Endothelial cell of umbilical vein (primary cell): ENCODE measurements around the gene FUZ.

Experiments
- FOS ChIP-seq: IDR thresholded peaks from 2 replicates; pipeline ENCODE4 v1.6.1; 2011; ENCODE audit warnings: mild to moderate bottlenecking, low read length, moderate library complexity, borderline replicate concordance; ENCODE audit not compliant: insufficient read depth
- TF ChIP-seq, protein P1 (sequence below), 2 donors: IDR thresholded peaks; 1 replicate in 1 of 2; 2 replicates in 1 of 2; pipeline ENCODE4 v1.5.1; 2011; ENCODE audit warnings: low read length in 2 of 2, mild to moderate bottlenecking in 2 of 2, moderate library complexity in 2 of 2, control low read depth in 1 of 2, inconsistent platforms in 1 of 2, low read depth in 1 of 2; ENCODE audit not compliant: insufficient read depth in 1 of 2; ENCODE audit errors: extremely low read depth in 1 of 2

GRCh38 chr19:49858088-49858985 is 45.2 kb upstream of the FUZ start:
- TF ChIP-seq, protein P1, sequence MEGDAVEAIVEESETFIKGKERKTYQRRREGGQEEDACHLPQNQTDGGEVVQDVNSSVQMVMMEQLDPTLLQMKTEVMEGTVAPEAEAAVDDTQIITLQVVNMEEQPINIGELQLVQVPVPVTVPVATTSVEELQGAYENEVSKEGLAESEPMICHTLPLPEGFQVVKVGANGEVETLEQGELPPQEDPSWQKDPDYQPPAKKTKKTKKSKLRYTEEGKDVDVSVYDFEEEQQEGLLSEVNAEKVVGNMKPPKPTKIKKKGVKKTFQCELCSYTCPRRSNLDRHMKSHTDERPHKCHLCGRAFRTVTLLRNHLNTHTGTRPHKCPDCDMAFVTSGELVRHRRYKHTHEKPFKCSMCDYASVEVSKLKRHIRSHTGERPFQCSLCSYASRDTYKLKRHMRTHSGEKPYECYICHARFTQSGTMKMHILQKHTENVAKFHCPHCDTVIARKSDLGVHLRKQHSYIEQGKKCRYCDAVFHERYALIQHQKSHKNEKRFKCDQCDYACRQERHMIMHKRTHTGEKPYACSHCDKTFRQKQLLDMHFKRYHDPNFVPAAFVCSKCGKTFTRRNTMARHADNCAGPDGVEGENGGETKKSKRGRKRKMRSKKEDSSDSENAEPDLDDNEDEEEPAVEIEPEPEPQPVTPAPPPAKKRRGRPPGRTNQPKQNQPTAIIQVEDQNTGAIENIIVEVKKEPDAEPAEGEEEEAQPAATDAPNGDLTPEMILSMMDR (IDR thresholded peaks at IDR 0.05; ENCODE audit: extremely low read depth in 1 of 2, insufficient read depth in 1 of 2, low read depth in 1 of 2, low read length in 2 of 2) = no peak
- no peak for TF ChIP-seq FOS
